ENCODE data around the gene CCT6A.
"Not testable (repeated sequence)": the region's sequence is repeated elsewhere in the genome, so short reads cannot be mapped to it uniquely, and the experiment has no call there.

The CCT6A gene

GRCh38 chr7:56019501-56019900, 32.1 kb upstream of the CCT6A start:
- ChIA-PET POLR2A (interaction anchor here (0.6 to 1.8 kb wide), 3 partner anchors 9 to 32 kb away, joined by 3 to 6 read pairs (median 6); partner anchors contain the start of genes CCT6A and PSPH), CTCF (interaction anchor here (1.5 kb wide), 1 partner anchor 12 kb away, joined by 4 read pairs; no protein-coding TSS in a partner anchor)
- H3K4me3 ChIP-seq (ENCODE audit: low read depth, low read length): no peak overlapping the region
- DNase-seq (ENCODE audit: low read depth, low spot score): no peak
- no peak for TF ChIP-seq CTCF (IDR thresholded peaks at IDR 0.05; ENCODE audit: insufficient read depth, low read length, missing control alignments)

DNA sequence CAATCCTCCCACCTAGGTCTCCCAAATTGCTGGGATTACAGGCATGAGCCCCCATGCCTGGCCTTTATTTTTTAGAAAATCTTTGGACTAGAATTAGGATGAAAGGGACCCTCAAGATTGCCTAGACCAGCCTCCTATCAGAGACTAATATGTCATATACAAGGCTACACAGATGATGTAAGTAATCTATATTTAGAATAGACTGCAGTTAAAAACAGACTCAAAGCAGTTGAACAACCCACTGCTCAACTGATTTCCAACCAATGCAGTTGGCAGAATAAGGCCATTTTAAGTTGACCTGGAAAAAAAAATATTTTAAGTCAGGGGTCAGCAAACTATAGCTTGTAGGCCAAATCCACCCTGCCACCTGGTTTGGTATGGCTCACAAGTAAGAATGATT, 28.1 kb upstream of the CCT6A start:
- no peak overlapping the region for H3K4me3 ChIP-seq (ENCODE audit: low read depth, low read length)
- ChIA-PET POLR2A (no interaction called here), CTCF (no interaction called here)
- no peak for DNase-seq (ENCODE audit: low read depth, low spot score)
- TF ChIP-seq CTCF (IDR thresholded peaks at IDR 0.05; ENCODE audit: insufficient read depth, low read length, missing control alignments): no peak

GRCh38 chr7:56026538-56026937, 25.0 kb upstream of the CCT6A start:
- no peak overlapping the region for H3K4me3 ChIP-seq (ENCODE audit: low read depth, low read length)
- ChIA-PET POLR2A (no interaction called here), CTCF (interaction anchor here (1.0 kb wide), 1 partner anchor 11 kb away, joined by 3 read pairs; no protein-coding TSS in a partner anchor)
- no peak for DNase-seq (ENCODE audit: low read depth, low spot score)
- TF ChIP-seq CTCF (IDR thresholded peaks at IDR 0.05; ENCODE audit: insufficient read depth, low read length, missing control alignments): no peak

- DNase-seq (ENCODE audit: low read depth, low spot score): no peak
- ChIA-PET POLR2A (interaction anchor here (0.6 to 1.6 kb wide), 2 partner anchors 10 to 22 kb away, joined by 3 read pairs; partner anchors contain the start of genes CCT6A and PSPH), CTCF (no interaction called here)
- TF ChIP-seq CTCF (IDR thresholded peaks at IDR 0.05; ENCODE audit: insufficient read depth, low read length, missing control alignments): no peak
- H3K4me3 ChIP-seq (ENCODE audit: low read depth, low read length): no peak overlapping the region
Measured at GRCh38 chr7:56028942-56029630, 22.5 kb upstream of the CCT6A start.

- CTCF ChIA-PET: interaction anchor here (1.1 kb wide), 1 partner anchor 20 kb away, joined by 4 read pairs; the partner anchor contains the start of genes CCT6A and PSPH
- TF ChIP-seq CTCF (IDR thresholded peaks at IDR 0.05; ENCODE audit: insufficient read depth, low read length, missing control alignments): no peak
- POLR2A ChIA-PET: no interaction called here
- DNase-seq (ENCODE audit: low read depth, low spot score): no peak
- no peak overlapping the region for H3K4me3 ChIP-seq (ENCODE audit: low read depth, low read length)
Measured at GRCh38 chr7:56030340-56030739, 21.2 kb upstream of the CCT6A start.

DNA sequence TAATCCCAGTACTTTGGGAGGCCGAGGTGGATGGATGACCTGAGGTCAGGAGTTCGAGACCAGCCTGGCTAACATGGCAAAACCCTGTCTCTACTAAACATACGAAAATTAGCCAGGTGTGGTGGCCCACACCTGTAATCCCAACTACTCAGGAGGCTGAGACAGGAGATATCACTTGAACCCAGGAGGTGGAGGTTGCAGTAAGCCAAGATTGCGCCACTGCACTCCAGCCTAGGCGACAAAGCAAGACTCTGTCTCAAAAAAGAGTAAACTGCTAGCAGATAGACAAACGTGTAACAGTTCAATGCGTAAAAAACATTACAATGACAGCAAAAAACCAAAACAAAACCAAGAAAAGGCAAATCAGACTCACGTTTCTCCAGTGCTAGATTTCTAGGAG, 20.0 kb upstream of the CCT6A start:
- POLR2A ChIA-PET; DNase-seq (ENCODE audit: low read depth, low spot score); CTCF ChIA-PET; H3K4me3 ChIP-seq (ENCODE audit: low read depth, low read length): not testable (repeated sequence)

GRCh38 chr7:56032578-56032977, 19.0 kb upstream of the CCT6A start:
- H3K4me3 ChIP-seq (ENCODE audit: low read depth, low read length); DNase-seq (ENCODE audit: low read depth, low spot score); POLR2A ChIA-PET: not testable (repeated sequence)
- CTCF ChIA-PET: interaction anchor here (1.1 to 2.1 kb wide), 3 partner anchors 42 to 60 kb away, joined by 3 to 7 read pairs (median 5); partner anchors contain the start of gene PHKG1
